Measurements from ENCODE around the gene PDE8B.

Gene PDE8B

GRCh38 chr5:77322406-77322805 lies 111.9 kb downstream of the PDE8B start:
- no peak for TF ChIP-seq GATA3 (IDR thresholded peaks at IDR 0.05; ENCODE audit: low read depth, low read length)
- TF ChIP-seq GATA2 (IDR thresholded peaks at IDR 0.05; ENCODE audit: low read depth, low read length), result no peak

GRCh38 chr5:77325921-77326541 lies 115.6 kb downstream of the PDE8B start:
- TF ChIP-seq GATA2 (IDR thresholded peaks at IDR 0.05; ENCODE audit: low read depth, low read length) (no peak), GATA3 (IDR thresholded peaks at IDR 0.05; ENCODE audit: low read depth, low read length) (no peak)

- TF ChIP-seq GATA2 (IDR thresholded peaks at IDR 0.05; ENCODE audit: low read depth, low read length), result no peak
- no peak for TF ChIP-seq GATA3 (IDR thresholded peaks at IDR 0.05; ENCODE audit: low read depth, low read length)
Observed at GRCh38 chr5:77326986-77327734, 116.7 kb downstream of the PDE8B start.

- TF ChIP-seq GATA3 (IDR thresholded peaks at IDR 0.05; ENCODE audit: low read depth, low read length), result no peak
- no peak for TF ChIP-seq GATA2 (IDR thresholded peaks at IDR 0.05; ENCODE audit: low read depth, low read length)
Observed at GRCh38 chr5:77328930-77329647, 118.6 kb downstream of the PDE8B start.

- TF ChIP-seq GATA3 (IDR thresholded peaks at IDR 0.05; ENCODE audit: low read depth, low read length) (no peak), GATA2 (IDR thresholded peaks at IDR 0.05; ENCODE audit: low read depth, low read length) (no peak)
Observed at GRCh38 chr5:77329664-77330430, 119.4 kb downstream of the PDE8B start.

- TF ChIP-seq GATA3 (IDR thresholded peaks at IDR 0.05; ENCODE audit: low read depth, low read length) (no peak), GATA2 (IDR thresholded peaks at IDR 0.05; ENCODE audit: low read depth, low read length) (no peak)
Observed at GRCh38 chr5:77333036-77333435, 122.6 kb downstream of the PDE8B start.

GRCh38 chr5:77333451-77334123 lies 123.1 kb downstream of the PDE8B start:
- TF ChIP-seq GATA2 (IDR thresholded peaks at IDR 0.05; ENCODE audit: low read depth, low read length) (peak; percentile 68; the same call in 1 of the 2 replicates), GATA3 (IDR thresholded peaks at IDR 0.05; ENCODE audit: low read depth, low read length) (peak; percentile 64; the same call in 1 of the 2 replicates)

GRCh38 chr5:77337246-77337645 lies 126.8 kb downstream of the PDE8B start:
- TF ChIP-seq GATA2 (IDR thresholded peaks at IDR 0.05; ENCODE audit: low read depth, low read length), result no peak
- TF ChIP-seq GATA3 (IDR thresholded peaks at IDR 0.05; ENCODE audit: low read depth, low read length), result no peak

- TF ChIP-seq GATA3 (IDR thresholded peaks at IDR 0.05; ENCODE audit: low read depth, low read length) (no peak), GATA2 (IDR thresholded peaks at IDR 0.05; ENCODE audit: low read depth, low read length) (no peak)
Observed at GRCh38 chr5:77337686-77338085, 127.2 kb downstream of the PDE8B start.

- TF ChIP-seq GATA2 (IDR thresholded peaks at IDR 0.05; ENCODE audit: low read depth, low read length) (no peak), GATA3 (IDR thresholded peaks at IDR 0.05; ENCODE audit: low read depth, low read length) (no peak)
Observed at GRCh38 chr5:77339337-77339890, 128.9 kb downstream of the PDE8B start.

- no peak for TF ChIP-seq GATA3 (IDR thresholded peaks at IDR 0.05; ENCODE audit: low read depth, low read length)
- TF ChIP-seq GATA2 (IDR thresholded peaks at IDR 0.05; ENCODE audit: low read depth, low read length), result no peak
Observed at GRCh38 chr5:77343165-77343564, 132.7 kb downstream of the PDE8B start.

- TF ChIP-seq GATA3 (IDR thresholded peaks at IDR 0.05; ENCODE audit: low read depth, low read length), result no peak
- TF ChIP-seq GATA2 (IDR thresholded peaks at IDR 0.05; ENCODE audit: low read depth, low read length), result no peak
Observed at GRCh38 chr5:77347435-77348098, 137.1 kb downstream of the PDE8B start.

- no peak for TF ChIP-seq GATA2 (IDR thresholded peaks at IDR 0.05; ENCODE audit: low read depth, low read length)
Observed at GRCh38 chr5:77353251-77353650, 142.8 kb downstream of the PDE8B start.

Measured in SH-SY5Y (cell line).